Heart right ventricle (tissue), 16 donors: ENCODE measurements around the gene ANO3. TPM values are rescaled to one million over a fixed set of nuclear protein-coding genes. Genes with fewer than 3 reads are reported as not detected.

Experiments
- ATAC-seq, 8 donors: fragments of 200-7000 bp; cut with Tn5 transposase; one replicate each; pipeline ENCODE4 v1.9.1; 2020; ENCODE audit warnings: mild to moderate bottlenecking in 8 of 8, moderate library complexity in 8 of 8, moderate number of reproducible peaks in 1 of 8
- DNase-seq, 2 donors: peaks; one replicate each; pipeline ENCODE4 v3.0.0-alpha.2; 2020
- H3K27ac ChIP-seq, 10 donors: fragments of 200-600 bp; sonication (generic) in 2 of 10; one replicate each; pipeline versions ENCODE4 v1.5.0 to v1.8.0; 2020 to 2022; ENCODE audit warnings: mild to moderate bottlenecking in 3 of 10
- H3K27me3 ChIP-seq, 7 donors: fragments of 200-600 bp; one replicate each; pipeline ENCODE4 v1.8.0; 2021 to 2022; ENCODE audit warnings: mild to moderate bottlenecking in 2 of 7
- H3K36me3 ChIP-seq, 9 donors: fragments of 200-600 bp; sonication (generic) in 1 of 9; one replicate each; pipeline versions ENCODE4 v1.5.0 to v1.8.0; 2020 to 2022; ENCODE audit warnings: mild to moderate bottlenecking in 2 of 9
- H3K4me1 ChIP-seq, 9 donors: fragments of 200-600 bp; sonication (generic) in 1 of 9; one replicate each; pipeline versions ENCODE4 v1.5.0 to v1.8.0; 2020 to 2022; ENCODE audit warnings: mild to moderate bottlenecking in 4 of 9
- H3K4me3 ChIP-seq, 10 donors: fragments of 200-600 bp; sonication (generic) in 2 of 10; one replicate each; pipeline versions ENCODE4 v1.5.0 to v1.8.0; 2020 to 2022; ENCODE audit warnings: mild to moderate bottlenecking in 7 of 10, moderate library complexity in 2 of 10
- H3K9me3 ChIP-seq, 11 donors: fragments of 200-600 bp in 10 of 11; sonication (generic) in 2 of 11; one replicate each; pipeline versions ENCODE4 v1.5.0 to v1.8.0; 2013 to 2022; ENCODE audit warnings: mild to moderate bottlenecking in 2 of 11, control low read depth in 1 of 11, moderate library complexity in 1 of 11
- WGBS, 2 donors: extraction: QIAGEN DNeasy Blood & Tissue Kit; methylation state at CpG; one replicate each; pipeline ENCODE4 v1.1.7; 2013; ENCODE audit warnings: inconsistent platforms in 1 of 2; 5-methylcytosine and 5-hydroxymethylcytosine counted together
- intact Hi-C, 10 donors: fragments of 100-400 bp; cut with DNase I; formaldehyde crosslinking; loops; one replicate each; pipeline versions ENCODE4 v1.11.1 to v1.14.2; 2022
- polyA plus RNA-seq, 2 donors: library from polyadenylated mRNA; stranded (reverse); fragments of 200-250 nt; gene quantifications; one replicate each; pipeline ENCODE4 v1.2.3, GENCODE V29; 2013
- total RNA-seq, 10 donors: library from RNA; stranded (reverse); fragmentation: NEBNext Ultra II Directional in 3 of 10; extraction: Animal tissue kit (Norgen Biotek cat#: 25700) in 3 of 10; gene quantifications; one replicate each; pipeline versions ENCODE4 v1.2.1 to v1.2.4, GENCODE V29; 2021 to 2023
- TF ChIP-seq, protein P1 (sequence below), 9 donors: fragments of 200-600 bp; sonication (generic) in 2 of 9; IDR thresholded peaks; one replicate each; pipeline versions ENCODE4 v1.5.0 to v1.8.0; 2021 to 2022; ENCODE audit warnings: antibody characterized with exemption in 9 of 9, mild to moderate bottlenecking in 5 of 9, moderate library complexity in 1 of 9
- donor health status: Arrhythmogenic right ventricular cardiomyopathy.
- donor health status: ischemic (EF 13 %, LVEDD 7.1; RV severe dilation, severe dysfunction).
- donor health status: healthy with polysubstance abuse.
- donor health status: DM: no; HTN: yes; CAD: no.
- donor health status: DM: no; HTN: no; CAD: no.
- donor health status: ischemic (EF 25% LVEDD 6.9; RV normal size, moderate dysfunction).
- donor health status: ischemic (EF 25% LVEDD 5.7; RV mildly dilated, moderate dysfunction).
- donor health status: healthy.
- donor health status: DM: yes; HTN: yes; CAD: no.
- donor health status: Ischemic cardiomyopathy.
- donor health status: ischemic (EF 35%, LVEDD 5.7; RV mildly dilated, moderate dysfunction).
- donor health status: nonischemic (EF 11% LVEDD 7.7; RV severe dilation, severe dysfunction).
- donor health status: DM: yes; HTN: yes; CAD: no.
- donor health status: PGD.
- donor health status: ischemic (EF 29% LVEDD 5.4; RV normal size, mild dysfunction).
- donor health status: nonischemic (EF 23%, LVEDD 6.1; RV moderate dilation, normal function).

The ANO3 gene
- total and polyA plus RNA-seq, 12 donors, result 0.01 to 0.30 (median 0.07) TPM; not detected in 5

DNA sequence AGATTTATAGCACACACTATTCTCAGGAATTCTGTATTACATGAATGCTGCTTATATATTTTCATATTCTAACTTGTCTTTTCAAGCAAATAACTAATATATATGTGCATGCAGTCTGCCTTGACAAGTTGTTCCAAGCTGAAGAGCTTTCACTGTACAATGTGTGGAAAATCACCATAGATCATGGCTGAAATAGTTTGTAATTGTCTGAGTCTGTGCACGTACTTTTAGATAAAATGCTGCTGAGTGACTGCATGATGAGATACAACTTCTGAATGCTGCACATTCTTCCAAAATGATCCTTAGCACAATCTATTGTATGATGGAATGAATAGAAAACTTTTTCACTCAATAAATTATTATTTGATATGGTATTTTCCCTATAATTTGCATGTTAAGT, 331.0 kb downstream of the ANO3 start:
- Histone ChIP-seq H3K4me3 (no peak overlapping the region), H3K9me3 (no peaks in the 10 kb centered on the region), H3K27me3 (no peaks in the 10 kb centered on the region), H3K36me3 (no peaks in the 10 kb centered on the region), H3K4me1 (no peaks in the 10 kb centered on the region), H3K27ac (no peak overlapping the region)
- TF ChIP-seq, protein P1, sequence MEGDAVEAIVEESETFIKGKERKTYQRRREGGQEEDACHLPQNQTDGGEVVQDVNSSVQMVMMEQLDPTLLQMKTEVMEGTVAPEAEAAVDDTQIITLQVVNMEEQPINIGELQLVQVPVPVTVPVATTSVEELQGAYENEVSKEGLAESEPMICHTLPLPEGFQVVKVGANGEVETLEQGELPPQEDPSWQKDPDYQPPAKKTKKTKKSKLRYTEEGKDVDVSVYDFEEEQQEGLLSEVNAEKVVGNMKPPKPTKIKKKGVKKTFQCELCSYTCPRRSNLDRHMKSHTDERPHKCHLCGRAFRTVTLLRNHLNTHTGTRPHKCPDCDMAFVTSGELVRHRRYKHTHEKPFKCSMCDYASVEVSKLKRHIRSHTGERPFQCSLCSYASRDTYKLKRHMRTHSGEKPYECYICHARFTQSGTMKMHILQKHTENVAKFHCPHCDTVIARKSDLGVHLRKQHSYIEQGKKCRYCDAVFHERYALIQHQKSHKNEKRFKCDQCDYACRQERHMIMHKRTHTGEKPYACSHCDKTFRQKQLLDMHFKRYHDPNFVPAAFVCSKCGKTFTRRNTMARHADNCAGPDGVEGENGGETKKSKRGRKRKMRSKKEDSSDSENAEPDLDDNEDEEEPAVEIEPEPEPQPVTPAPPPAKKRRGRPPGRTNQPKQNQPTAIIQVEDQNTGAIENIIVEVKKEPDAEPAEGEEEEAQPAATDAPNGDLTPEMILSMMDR (IDR thresholded peaks at IDR 0.05), result no peak
- 17 to 28% methylated on average over 1 of the region's 1 CpG for WGBS, 2 donors
- intact Hi-C loops, result no loop called here
- DNase-seq, result no peak
- ATAC-seq, result no peak

GRCh38 chr11:26665036-26665435, 333.1 kb downstream of the ANO3 start:
- H3K36me3 ChIP-seq, result no peaks in the 10 kb centered on the region
- DNase-seq (no peak), ATAC-seq (no peak)
- no peaks in the 10 kb centered on the region for H3K27me3 ChIP-seq
- no peaks in the 10 kb centered on the region for H3K4me1 ChIP-seq
- no peak overlapping the region for H3K27ac ChIP-seq
- no peak overlapping the region for H3K4me3 ChIP-seq
- no peaks in the 10 kb centered on the region for H3K9me3 ChIP-seq
- intact Hi-C loops, result no loop called here
- TF ChIP-seq, protein P1 (IDR thresholded peaks at IDR 0.05), result no peak
- 50 to 60% methylated on average over 2 of the region's 2 CpGs for WGBS, 2 donors

DNA sequence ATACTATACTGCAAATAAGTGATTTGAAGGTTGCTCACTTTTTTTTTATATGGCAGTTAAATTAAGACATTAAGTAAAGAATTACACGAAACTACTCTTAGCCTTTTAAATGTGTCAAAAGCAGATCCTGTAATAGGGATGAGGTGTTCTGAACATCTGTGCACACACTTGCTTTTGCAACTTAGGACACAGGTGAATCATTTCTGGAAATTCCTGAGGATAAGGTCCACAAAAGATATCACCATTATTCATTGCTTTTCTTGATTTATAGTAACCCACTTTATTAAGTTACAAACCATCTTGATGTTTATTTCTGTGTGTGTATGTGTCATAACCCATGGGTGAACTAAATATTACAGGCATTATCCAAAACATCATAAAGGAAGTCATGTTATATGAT, 334.0 kb downstream of the ANO3 start:
- intact Hi-C loops, result no loop called here
- Histone ChIP-seq H3K4me1 (no peaks in the 10 kb centered on the region), H3K27me3 (no peaks in the 10 kb centered on the region), H3K4me3 (no peak overlapping the region), H3K27ac (no peak overlapping the region), H3K9me3 (no peaks in the 10 kb centered on the region), H3K36me3 (no peaks in the 10 kb centered on the region)
- DNase-seq (no peak), ATAC-seq (no peak)
- TF ChIP-seq, protein P1 (IDR thresholded peaks at IDR 0.05), result no peak
- WGBS, 2 donors, result 68 to 84% methylated on average over 1 of the region's 1 CpG

DNA sequence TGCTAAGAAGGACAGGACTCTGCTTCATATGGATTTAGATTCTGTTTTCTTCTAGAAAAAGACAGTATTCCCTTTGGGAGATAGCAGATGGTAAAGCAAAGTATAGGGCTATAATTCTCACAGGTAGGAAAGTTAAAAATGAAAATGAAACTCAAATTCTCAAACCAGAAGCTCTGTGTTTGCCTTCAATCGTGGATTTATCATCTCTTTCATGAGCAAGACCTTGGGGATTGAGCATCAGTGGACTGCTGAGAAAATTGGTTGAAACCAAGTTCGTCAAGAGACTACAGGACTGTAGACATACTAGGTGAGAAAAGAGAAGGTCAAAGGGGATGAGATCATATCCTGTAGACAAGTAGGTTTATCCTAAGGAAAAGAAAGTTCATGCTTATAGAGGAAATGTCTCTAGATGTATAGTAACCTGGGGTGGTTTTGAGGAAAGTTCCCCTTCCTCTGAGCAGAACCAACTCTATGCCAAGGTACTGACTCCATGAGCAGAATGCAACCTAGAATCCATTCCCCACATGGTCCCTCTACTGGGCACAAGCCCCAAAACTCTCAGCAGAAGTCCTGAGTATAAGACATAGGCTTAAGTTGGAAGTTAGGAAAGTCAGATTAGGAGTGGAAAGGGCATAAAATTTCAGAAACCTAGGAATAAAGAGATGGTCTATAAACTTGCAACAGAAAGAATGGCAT, 343.5 kb downstream of the ANO3 start:
- DNase-seq (no peak), ATAC-seq (no peak)
- H3K4me3 ChIP-seq, result no peak overlapping the region
- H3K36me3 ChIP-seq, result no peaks in the 10 kb centered on the region
- H3K4me1 ChIP-seq, result no peaks in the 10 kb centered on the region
- H3K9me3 ChIP-seq, result no peaks in the 10 kb centered on the region
- H3K27me3 ChIP-seq, result no peaks in the 10 kb centered on the region
- H3K27ac ChIP-seq, result no peak overlapping the region
- 58 to 79% methylated on average over 2 of the region's 2 CpGs for WGBS, 2 donors
- TF ChIP-seq, protein P1 (IDR thresholded peaks at IDR 0.05), result no peak
- intact Hi-C loops, result no loop called here
